Muscle layer of duodenum (tissue), 2 donors: ENCODE data around the gene PLA2G2E.
"Not testable (repeated sequence)": the region's sequence is repeated elsewhere in the genome, so short reads cannot be mapped to it uniquely, and the experiment has no call there.

ENCODE experiments used
- H3K27ac ChIP-seq: one replicate; pipeline ENCODE4 v1.7.0; 2013; ENCODE audit warnings: mild to moderate bottlenecking, low read length
- H3K27me3 ChIP-seq: one replicate; pipeline ENCODE4 v1.7.0; 2013; ENCODE audit warnings: low read depth, mild to moderate bottlenecking, control low read depth, low read length
- H3K36me3 ChIP-seq, 2 donors: one replicate each; pipeline ENCODE4 v1.7.0; 2013; ENCODE audit warnings: low read length in 2 of 2, control low read depth in 1 of 2, mild to moderate bottlenecking in 1 of 2; ENCODE audit not compliant: insufficient read depth in 2 of 2, control insufficient read depth in 1 of 2
- H3K4me1 ChIP-seq, 2 donors: one replicate each; pipeline ENCODE4 v1.7.0; 2013; ENCODE audit warnings: low read length in 2 of 2, mild to moderate bottlenecking in 2 of 2, control low read depth in 1 of 2, moderate library complexity in 1 of 2; ENCODE audit not compliant: insufficient read depth in 2 of 2, control insufficient read depth in 1 of 2
- H3K4me3 ChIP-seq, 2 donors: one replicate each; pipeline ENCODE4 v1.7.0; 2013; ENCODE audit warnings: low read length in 2 of 2, low read depth in 1 of 2, mild to moderate bottlenecking in 1 of 2
- H3K9me3 ChIP-seq, 2 donors: one replicate each; pipeline ENCODE4 v1.7.0; 2013; ENCODE audit warnings: low read length in 2 of 2, control low read depth in 1 of 2, mild to moderate bottlenecking in 1 of 2; ENCODE audit not compliant: control insufficient read depth in 1 of 2
- donor health status: healthy.

The PLA2G2E gene

DNA sequence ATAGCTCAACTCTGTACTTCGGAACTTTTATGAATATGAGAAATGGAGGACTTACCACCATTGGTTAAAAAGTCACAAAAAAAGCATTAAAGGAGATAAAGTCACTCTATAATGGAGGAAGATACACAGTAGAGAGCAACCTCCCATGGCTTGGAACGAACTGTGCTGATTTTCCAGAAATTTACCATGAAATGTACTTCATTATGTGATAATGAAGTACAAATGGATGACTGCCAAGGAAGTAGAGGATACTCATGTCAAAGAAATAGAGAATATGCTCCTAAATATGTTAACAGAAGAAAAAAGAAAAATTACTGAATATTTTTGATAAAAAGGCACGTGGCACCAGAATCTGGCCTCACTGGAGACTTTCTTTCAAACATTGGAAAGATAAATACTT is 23.6 kb upstream of the PLA2G2E start:
- H3K4me3 ChIP-seq: no peak overlapping the region
- H3K4me1 ChIP-seq: no peaks in the 10 kb centered on the region
- H3K27ac ChIP-seq: no peak overlapping the region
- peaks cover 3% of the 10 kb centered on the region for H3K27me3 ChIP-seq
- H3K9me3 ChIP-seq: no peaks in the 10 kb centered on the region
- no peaks in the 10 kb centered on the region for H3K36me3 ChIP-seq

DNA sequence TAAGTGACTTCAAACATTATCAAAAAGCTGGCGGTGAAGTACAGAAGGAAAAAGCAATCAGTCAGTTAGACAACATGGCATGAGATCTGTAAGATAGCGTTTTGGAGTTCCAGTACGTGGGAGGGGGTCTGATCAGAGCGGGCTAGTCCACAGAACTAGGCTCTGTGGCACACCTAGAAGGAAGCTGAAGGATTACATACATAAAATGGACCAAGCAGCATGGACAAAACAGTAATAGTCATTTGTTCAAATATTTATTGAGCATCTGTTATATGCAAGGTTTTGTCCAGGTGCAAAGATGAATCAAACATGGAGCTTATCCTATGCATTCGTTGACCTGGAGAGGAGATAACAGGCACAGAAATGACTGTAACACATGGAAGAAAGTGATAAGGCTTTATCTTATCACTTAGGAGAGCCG is 22.9 kb upstream of the PLA2G2E start:
- Histone ChIP-seq H3K4me1 (no peaks in the 10 kb centered on the region), H3K4me3 (no peak overlapping the region), H3K27me3 (peaks cover 3% of the 10 kb centered on the region), H3K9me3 (no peaks in the 10 kb centered on the region), H3K36me3 (no peaks in the 10 kb centered on the region), H3K27ac (no peak overlapping the region)

DNA sequence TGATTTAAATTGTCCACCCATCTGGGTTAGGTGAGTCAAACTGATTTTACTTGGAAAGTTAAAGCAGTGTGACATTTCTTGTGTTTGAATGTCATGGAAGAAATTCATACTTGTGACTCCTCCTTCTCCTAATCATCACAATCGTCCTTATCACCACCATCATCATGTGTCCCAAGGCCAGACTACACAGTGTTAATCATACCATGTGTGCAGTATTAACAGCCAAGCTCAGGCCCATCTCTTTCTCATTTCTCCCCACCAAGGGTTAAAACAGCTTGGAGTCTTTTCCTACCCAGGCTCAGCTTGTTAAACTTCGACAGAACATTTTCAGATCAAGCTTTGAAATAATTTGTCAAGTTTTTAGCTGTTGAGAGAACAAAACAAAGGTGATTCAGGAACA is 22.5 kb upstream of the PLA2G2E start:
- no peak overlapping the region for H3K27ac ChIP-seq
- H3K36me3 ChIP-seq: no peaks in the 10 kb centered on the region
- peaks cover 3% of the 10 kb centered on the region for H3K27me3 ChIP-seq
- H3K9me3 ChIP-seq: no peaks in the 10 kb centered on the region
- H3K4me1 ChIP-seq: no peaks in the 10 kb centered on the region
- H3K4me3 ChIP-seq: no peak overlapping the region

DNA sequence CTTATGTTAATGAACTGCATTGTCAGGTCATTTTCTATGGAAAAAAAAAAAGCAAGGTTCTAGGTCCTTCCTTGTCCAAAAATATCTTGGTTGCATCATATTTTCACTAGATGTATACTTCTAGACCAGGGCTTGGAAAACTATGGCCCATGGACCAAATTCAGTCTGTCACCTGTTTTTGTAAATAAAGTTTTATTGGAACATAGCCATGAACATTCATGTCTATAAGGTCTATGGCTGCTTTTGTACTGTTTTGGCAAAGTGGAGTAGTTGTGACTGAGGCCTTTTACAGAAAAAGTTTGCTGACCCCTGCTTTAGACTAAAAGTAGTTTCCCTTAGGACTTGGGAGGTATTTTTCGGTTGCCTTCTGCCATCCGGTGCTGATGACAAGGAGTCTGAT is 19.2 kb upstream of the PLA2G2E start:
- Histone ChIP-seq H3K4me3 (no peak overlapping the region), H3K36me3 (no peaks in the 10 kb centered on the region), H3K9me3 (no peaks in the 10 kb centered on the region), H3K27ac (no peak overlapping the region), H3K4me1 (no peaks in the 10 kb centered on the region), H3K27me3 (peaks cover 3% of the 10 kb centered on the region)

DNA sequence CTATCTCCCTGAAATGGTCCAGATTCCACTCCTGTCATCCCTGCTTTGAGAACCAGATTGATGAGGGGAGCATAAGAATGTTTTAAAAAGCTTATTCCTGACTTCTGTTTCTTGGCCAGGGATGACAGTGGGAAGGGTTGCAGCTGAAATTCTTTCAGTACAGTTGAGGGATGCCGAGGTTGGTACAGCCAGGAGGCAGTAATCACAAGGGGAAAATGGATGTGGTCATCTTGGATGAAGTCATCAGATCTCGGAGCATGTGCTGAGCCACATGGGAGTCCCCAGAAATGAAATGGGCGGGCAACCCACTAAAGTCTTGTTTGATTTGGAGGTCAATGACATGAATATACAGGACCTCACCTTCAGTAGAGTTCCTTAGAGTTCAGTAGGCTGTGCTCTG is 18.7 kb upstream of the PLA2G2E start:
- H3K9me3 ChIP-seq: no peaks in the 10 kb centered on the region
- no peaks in the 10 kb centered on the region for H3K4me1 ChIP-seq
- no peak overlapping the region for H3K4me3 ChIP-seq
- no peak overlapping the region for H3K27ac ChIP-seq
- no peaks in the 10 kb centered on the region for H3K36me3 ChIP-seq
- peaks cover 3% of the 10 kb centered on the region for H3K27me3 ChIP-seq

DNA sequence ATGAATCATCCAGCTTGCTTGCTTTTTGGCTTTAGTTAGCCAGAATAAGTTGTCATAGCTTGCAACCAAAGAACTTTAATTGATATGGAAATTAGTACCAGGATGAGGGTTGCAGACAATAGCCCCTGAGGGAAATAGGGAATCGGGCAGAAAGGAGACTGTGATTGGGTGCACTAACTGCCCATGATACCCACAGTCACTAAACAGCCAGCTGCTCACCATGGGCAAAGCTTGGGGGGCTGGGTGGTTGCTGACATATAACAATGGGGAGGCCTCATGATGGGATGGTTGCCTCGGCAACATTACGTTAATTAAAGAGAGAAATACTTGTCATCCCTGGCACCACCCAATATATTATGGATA is 17.8 kb upstream of the PLA2G2E start:
- no peak overlapping the region for H3K27ac ChIP-seq

DNA sequence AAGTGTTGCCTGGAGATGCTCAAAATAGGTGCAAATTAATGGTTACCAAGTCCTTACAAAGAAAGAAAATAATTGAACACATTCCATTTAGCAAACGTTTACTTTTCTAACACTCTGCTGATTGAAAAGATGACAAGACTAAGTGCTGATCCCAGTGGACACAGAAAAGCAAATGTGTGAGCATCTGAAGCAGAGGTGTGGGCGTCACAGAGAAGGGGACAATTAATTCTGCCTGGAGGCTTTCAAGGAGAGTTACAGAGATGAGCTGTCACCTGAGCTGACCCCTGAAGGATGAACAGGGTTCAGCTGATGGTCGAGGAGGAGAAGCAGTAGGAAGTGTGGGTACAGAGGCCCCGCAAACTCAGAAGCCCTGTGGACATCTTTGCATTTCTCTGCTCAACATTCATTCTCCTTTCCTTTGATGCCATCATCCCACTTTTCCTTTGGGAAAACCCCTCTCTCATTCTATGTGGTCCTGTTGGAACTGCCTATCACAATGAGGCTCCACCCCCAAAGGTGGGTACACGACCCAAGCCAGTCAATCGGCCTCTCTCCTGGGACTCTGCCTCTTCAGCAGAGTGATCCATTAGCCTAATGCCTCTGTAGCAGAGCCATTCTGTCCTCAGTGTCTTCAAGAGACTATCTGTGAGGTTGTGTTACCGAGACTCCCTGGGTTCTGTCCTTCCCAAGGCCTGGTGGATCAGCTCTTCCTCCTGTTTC is 17.2 kb upstream of the PLA2G2E start:
- Histone ChIP-seq H3K36me3 (no peaks in the 10 kb centered on the region), H3K4me1 (no peaks in the 10 kb centered on the region), H3K4me3 (no peak overlapping the region), H3K9me3 (no peaks in the 10 kb centered on the region), H3K27me3 (no peaks in the 10 kb centered on the region), H3K27ac (no peak overlapping the region)

More for the DNA sequence above, 17.8 kb upstream of the PLA2G2E start:
- Histone ChIP-seq H3K4me3 (no peak overlapping the region), H3K4me1 (no peaks in the 10 kb centered on the region), H3K27me3 (no peaks in the 10 kb centered on the region), H3K9me3 (no peaks in the 10 kb centered on the region), H3K36me3 (no peaks in the 10 kb centered on the region)

DNA sequence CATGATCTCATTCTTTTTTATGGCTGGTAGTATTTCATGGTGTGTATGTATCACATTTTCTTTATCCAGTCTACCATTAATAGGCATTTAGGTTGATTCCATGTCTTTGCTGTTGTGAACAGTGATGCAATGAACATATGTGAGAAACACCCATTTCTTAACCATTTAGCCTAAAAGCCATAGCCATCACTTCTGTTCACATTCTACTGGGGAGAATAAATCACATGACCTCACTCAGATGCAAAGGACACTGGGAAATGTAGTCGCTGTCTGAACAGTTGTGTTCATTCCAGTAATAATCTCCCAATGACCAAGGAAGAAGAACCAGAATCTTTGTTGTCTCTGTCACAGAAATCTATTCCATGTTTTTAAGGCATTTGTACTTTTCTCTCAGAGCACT is 15.1 kb upstream of the PLA2G2E start:
- H3K4me3 ChIP-seq: no peak overlapping the region

DNA sequence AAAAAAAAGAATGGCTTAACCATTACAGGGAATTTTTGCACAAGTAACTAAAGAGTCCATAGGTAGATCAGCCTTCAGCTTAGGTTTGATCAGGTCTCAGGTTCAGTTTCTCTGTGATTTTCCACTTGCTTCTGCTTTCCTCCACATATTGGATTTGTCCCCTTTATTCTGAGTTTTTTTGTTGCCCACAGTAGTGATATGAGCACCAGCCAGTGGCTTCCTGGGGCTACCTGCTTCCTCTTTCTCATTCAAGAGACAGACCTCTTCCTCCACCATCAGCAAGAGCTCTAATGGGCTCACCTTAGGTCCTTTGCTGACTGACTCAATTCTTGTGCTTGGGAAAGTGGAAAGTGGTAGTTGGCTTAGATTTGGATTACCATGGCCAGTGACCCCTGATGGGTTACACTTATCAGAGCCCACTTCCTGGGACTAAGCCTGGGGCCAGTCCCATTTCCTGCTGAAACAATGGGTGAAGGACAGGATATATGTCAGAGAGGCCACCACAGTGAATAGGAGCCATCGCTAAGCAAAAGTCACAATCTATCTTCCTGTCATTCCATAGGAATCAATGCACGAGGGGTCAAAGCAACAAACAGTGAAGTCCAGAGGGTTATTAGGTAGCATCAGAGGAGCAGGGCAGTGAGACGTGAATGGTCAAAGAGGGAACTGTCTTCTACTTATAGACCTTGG is 12.8 kb upstream of the PLA2G2E start:
- Histone ChIP-seq H3K27ac (no peak overlapping the region), H3K9me3 (peaks cover 12 to 17% of the 10 kb centered on the region in 2 donors), H3K36me3 (no peaks in the 10 kb centered on the region)

More for the DNA sequence above, 15.1 kb upstream of the PLA2G2E start:
- Histone ChIP-seq H3K9me3 (no peaks in the 10 kb centered on the region), H3K27ac (no peak overlapping the region), H3K27me3 (no peaks in the 10 kb centered on the region), H3K4me1 (no peaks in the 10 kb centered on the region), H3K36me3 (no peaks in the 10 kb centered on the region)

DNA sequence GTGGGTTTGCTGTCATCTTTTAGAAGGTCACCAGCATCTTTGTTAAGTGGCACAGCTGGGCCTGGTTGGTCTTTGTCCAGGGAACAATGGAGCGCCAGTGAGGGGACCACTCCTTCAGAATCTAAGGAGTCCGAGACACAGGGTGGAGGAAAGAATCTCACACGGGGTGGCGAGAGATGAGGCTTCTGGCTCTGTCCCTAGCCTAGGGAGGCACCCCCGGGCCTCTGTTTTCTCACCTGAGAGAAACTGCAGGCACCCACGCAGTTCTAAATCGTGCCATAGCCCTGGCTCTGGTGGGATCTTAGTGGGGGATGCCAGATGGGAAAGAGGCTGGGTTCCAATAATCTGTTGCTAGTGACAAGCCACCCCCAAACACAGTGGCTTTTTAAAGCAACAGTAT is 10.9 kb upstream of the PLA2G2E start:
- Histone ChIP-seq H3K27me3 (no peaks in the 10 kb centered on the region), H3K4me1 (no peaks in the 10 kb centered on the region), H3K9me3 (peaks cover 20 to 24% of the 10 kb centered on the region in 2 donors), H3K27ac (no peak overlapping the region), H3K36me3 (no peaks in the 10 kb centered on the region), H3K4me3 (no peak overlapping the region)

More for the DNA sequence above, 12.8 kb upstream of the PLA2G2E start:
- no peak overlapping the region for H3K4me3 ChIP-seq
- H3K27me3 ChIP-seq: no peaks in the 10 kb centered on the region
- H3K4me1 ChIP-seq: no peaks in the 10 kb centered on the region

DNA sequence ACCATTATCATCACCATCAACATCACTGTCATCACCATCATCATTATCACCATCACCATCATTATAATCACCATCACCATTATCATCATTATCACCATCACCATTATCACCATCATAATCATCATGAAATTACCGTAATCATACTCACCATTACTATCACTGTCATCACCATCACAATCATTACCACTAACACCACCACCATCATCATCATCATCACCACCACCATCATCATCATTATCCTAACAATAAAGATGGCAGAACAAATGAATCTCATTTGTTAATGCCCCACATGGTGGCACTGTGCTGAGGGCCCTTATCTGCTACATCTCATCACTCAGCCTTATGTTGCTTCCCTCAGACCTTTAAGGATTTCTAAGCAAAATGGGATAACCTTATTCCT is 9.4 kb upstream of the PLA2G2E start:
- no peaks in the 10 kb centered on the region for H3K4me1 ChIP-seq
- no peak overlapping the region for H3K27ac ChIP-seq
- peaks cover 20 to 24% of the 10 kb centered on the region in 2 donors for H3K9me3 ChIP-seq
- no peaks in the 10 kb centered on the region for H3K36me3 ChIP-seq
- no peak overlapping the region for H3K4me3 ChIP-seq
- no peaks in the 10 kb centered on the region for H3K27me3 ChIP-seq

DNA sequence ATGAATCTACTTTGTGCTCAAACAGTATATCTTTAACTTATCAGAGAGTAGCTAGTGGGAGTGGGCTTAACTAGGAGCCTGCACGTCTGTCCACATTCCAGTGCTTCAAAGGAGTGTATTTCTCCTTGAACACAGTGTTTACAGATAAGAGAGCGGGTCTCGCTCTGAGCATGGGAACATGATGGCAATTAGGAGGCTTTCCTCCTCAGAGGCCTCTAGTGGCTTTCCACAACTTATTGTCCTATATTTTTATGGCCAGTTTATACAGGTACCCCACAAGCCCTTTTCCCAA is 3.7 kb upstream of the PLA2G2E start:
- H3K27ac ChIP-seq, H3K27me3 ChIP-seq, H3K4me1 ChIP-seq, H3K36me3 ChIP-seq, H3K4me3 ChIP-seq: not testable (repeated sequence)
- peaks cover 15 to 16% of the 10 kb centered on the region in 2 donors for H3K9me3 ChIP-seq
